Measurements from ENCODE around the gene SMARCC1. TPM values are rescaled to one million over a fixed set of nuclear protein-coding genes. Genes with fewer than 3 reads are reported as not detected.
"Not testable (repeated sequence)": the region's sequence is repeated elsewhere in the genome, so short reads cannot be mapped to it uniquely, and the experiment has no call there.

The SMARCC1 gene
- total RNA-seq (2012; rRNA removed), result 33.9 and 35.5 TPM in 2 replicates

GRCh38 chr3:47781685-47782445 lies at the start of gene SMARCC1:
Gene SMARCC1, minus strand, starts transcription at chr3:47781893. Its CDS starts 96 bp downstream, at chr3:47781797.
- H3K4me1 ChIP-seq (ENCODE audit: control insufficient read depth, insufficient read depth, low read length), result peaks cover 13% of the 10 kb centered on the region
- H3K9me3 ChIP-seq (replicated peaks; ENCODE audit: low read length), result no peaks in the 10 kb centered on the region
- H3K27me3 ChIP-seq (ENCODE audit: control insufficient read depth, insufficient read depth, low read length), result no peaks in the 10 kb centered on the region
- peak within 1 kb of the TSS; percentile 92 for H3K4me2 ChIP-seq (ENCODE audit: low read length)
- peak within 1 kb of the TSS; percentile 78 for H3K4me3 ChIP-seq (ENCODE audit: low read length)
- no peaks in the 10 kb centered on the region for H3K36me3 ChIP-seq (ENCODE audit: insufficient read depth, low read length)
- peak within 1 kb of the TSS; percentile 95 for H3K9ac ChIP-seq (ENCODE audit: low read depth, low read length)

- not testable (repeated sequence) for H3K4me1 ChIP-seq (ENCODE audit: control insufficient read depth, insufficient read depth, low read length); H3K9ac ChIP-seq (ENCODE audit: low read depth, low read length); H3K27me3 ChIP-seq (ENCODE audit: control insufficient read depth, insufficient read depth, low read length); H3K4me3 ChIP-seq (ENCODE audit: low read length); H3K9me3 ChIP-seq (replicated peaks; ENCODE audit: low read length); H3K4me2 ChIP-seq (ENCODE audit: low read length)
- peaks cover 48% of the 10 kb centered on the region for H3K36me3 ChIP-seq (ENCODE audit: insufficient read depth, low read length)
Measured at GRCh38 chr3:47829482-47829881, 47.8 kb upstream of the SMARCC1 start.

GRCh38 chr3:47825590-47825989 lies 43.9 kb upstream of the SMARCC1 start:
- Histone ChIP-seq H3K4me2 (ENCODE audit: low read length) (peak overlapping the region; percentile 94), H3K4me3 (ENCODE audit: low read length) (peak overlapping the region; percentile 83), H3K27me3 (ENCODE audit: control insufficient read depth, insufficient read depth, low read length) (no peaks in the 10 kb centered on the region), H3K9ac (ENCODE audit: low read depth, low read length) (peak overlapping the region; percentile 98), H3K36me3 (ENCODE audit: insufficient read depth, low read length) (peaks cover 28% of the 10 kb centered on the region), H3K4me1 (ENCODE audit: control insufficient read depth, insufficient read depth, low read length) (peaks cover 13% of the 10 kb centered on the region), H3K9me3 (replicated peaks; ENCODE audit: low read length) (no peaks in the 10 kb centered on the region)

GRCh38 chr3:47824541-47825473 lies 43.1 kb upstream of the SMARCC1 start:
- Histone ChIP-seq H3K9me3 (replicated peaks; ENCODE audit: low read length) (no peaks in the 10 kb centered on the region), H3K27me3 (ENCODE audit: control insufficient read depth, insufficient read depth, low read length) (no peaks in the 10 kb centered on the region), H3K36me3 (ENCODE audit: insufficient read depth, low read length) (peaks cover 29% of the 10 kb centered on the region), H3K9ac (ENCODE audit: low read depth, low read length) (peak overlapping the region; percentile 98), H3K4me2 (ENCODE audit: low read length) (peak overlapping the region; percentile 94), H3K4me1 (ENCODE audit: control insufficient read depth, insufficient read depth, low read length) (peaks cover 13% of the 10 kb centered on the region), H3K4me3 (ENCODE audit: low read length) (peak overlapping the region; percentile 83)

GRCh38 chr3:47817609-47818008 lies 35.9 kb upstream of the SMARCC1 start:
- no peak overlapping the region for H3K4me2 ChIP-seq (ENCODE audit: low read length)

GRCh38 chr3:47813551-47814177 lies 32.0 kb upstream of the SMARCC1 start:
- no peak overlapping the region for H3K4me3 ChIP-seq (ENCODE audit: low read length)
- no peak overlapping the region for H3K9ac ChIP-seq (ENCODE audit: low read depth, low read length)
- peaks cover 22% of the 10 kb centered on the region for H3K36me3 ChIP-seq (ENCODE audit: insufficient read depth, low read length)
- H3K4me2 ChIP-seq (ENCODE audit: low read length), result no peak overlapping the region
- no peaks in the 10 kb centered on the region for H3K9me3 ChIP-seq (replicated peaks; ENCODE audit: low read length)
- no peaks in the 10 kb centered on the region for H3K27me3 ChIP-seq (ENCODE audit: control insufficient read depth, insufficient read depth, low read length)
- no peaks in the 10 kb centered on the region for H3K4me1 ChIP-seq (ENCODE audit: control insufficient read depth, insufficient read depth, low read length)

More at GRCh38 chr3:47817609-47818008, 35.9 kb upstream of the SMARCC1 start:
- no peak overlapping the region for H3K4me3 ChIP-seq (ENCODE audit: low read length)
- no peaks in the 10 kb centered on the region for H3K9me3 ChIP-seq (replicated peaks; ENCODE audit: low read length)
- H3K36me3 ChIP-seq (ENCODE audit: insufficient read depth, low read length), result peaks cover 14% of the 10 kb centered on the region
- H3K9ac ChIP-seq (ENCODE audit: low read depth, low read length), result no peak overlapping the region
- no peaks in the 10 kb centered on the region for H3K4me1 ChIP-seq (ENCODE audit: control insufficient read depth, insufficient read depth, low read length)
- H3K27me3 ChIP-seq (ENCODE audit: control insufficient read depth, insufficient read depth, low read length), result no peaks in the 10 kb centered on the region

- no peak overlapping the region for H3K4me2 ChIP-seq (ENCODE audit: low read length)
- no peaks in the 10 kb centered on the region for H3K36me3 ChIP-seq (ENCODE audit: insufficient read depth, low read length)
- H3K4me3 ChIP-seq (ENCODE audit: low read length), result no peak overlapping the region
- no peak overlapping the region for H3K9ac ChIP-seq (ENCODE audit: low read depth, low read length)
- peaks cover 11% of the 10 kb centered on the region for H3K4me1 ChIP-seq (ENCODE audit: control insufficient read depth, insufficient read depth, low read length)
- no peaks in the 10 kb centered on the region for H3K9me3 ChIP-seq (replicated peaks; ENCODE audit: low read length)
- H3K27me3 ChIP-seq (ENCODE audit: control insufficient read depth, insufficient read depth, low read length), result no peaks in the 10 kb centered on the region
Measured at GRCh38 chr3:47804577-47804976, 22.9 kb upstream of the SMARCC1 start.

- Histone ChIP-seq H3K9ac (ENCODE audit: low read depth, low read length) (peak overlapping the region; percentile 86), H3K4me1 (ENCODE audit: control insufficient read depth, insufficient read depth, low read length) (peaks cover 11% of the 10 kb centered on the region), H3K4me3 (ENCODE audit: low read length) (peak overlapping the region; percentile 77), H3K36me3 (ENCODE audit: insufficient read depth, low read length) (no peaks in the 10 kb centered on the region), H3K9me3 (replicated peaks; ENCODE audit: low read length) (no peaks in the 10 kb centered on the region), H3K27me3 (ENCODE audit: control insufficient read depth, insufficient read depth, low read length) (no peaks in the 10 kb centered on the region), H3K4me2 (ENCODE audit: low read length) (peak overlapping the region; percentile 86)
Measured at GRCh38 chr3:47803480-47804025, 21.9 kb upstream of the SMARCC1 start.

GRCh38 chr3:47802734-47803479 lies 21.2 kb upstream of the SMARCC1 start, which contains the start of gene DHX30:
Gene DHX30, plus strand, starts transcription at chr3:47803138. Its CDS starts 7,546 bp downstream, at chr3:47810684.
- H3K9me3 ChIP-seq (replicated peaks; ENCODE audit: low read length), result no peaks in the 10 kb centered on the region
- H3K9ac ChIP-seq (ENCODE audit: low read depth, low read length), result peak within 1 kb of the TSS; percentile 86
- H3K27me3 ChIP-seq (ENCODE audit: control insufficient read depth, insufficient read depth, low read length), result no peaks in the 10 kb centered on the region
- peak within 1 kb of the TSS; percentile 86 for H3K4me2 ChIP-seq (ENCODE audit: low read length)
- peaks cover 11% of the 10 kb centered on the region for H3K4me1 ChIP-seq (ENCODE audit: control insufficient read depth, insufficient read depth, low read length)
- peak within 1 kb of the TSS; percentile 77 for H3K4me3 ChIP-seq (ENCODE audit: low read length)
- no peaks in the 10 kb centered on the region for H3K36me3 ChIP-seq (ENCODE audit: insufficient read depth, low read length)

GRCh38 chr3:47799733-47800132 lies 18.0 kb upstream of the SMARCC1 start:
- Histone ChIP-seq H3K4me2 (ENCODE audit: low read length) (no peak overlapping the region), H3K9me3 (replicated peaks; ENCODE audit: low read length) (no peaks in the 10 kb centered on the region), H3K4me3 (ENCODE audit: low read length) (no peak overlapping the region), H3K27me3 (ENCODE audit: control insufficient read depth, insufficient read depth, low read length) (no peaks in the 10 kb centered on the region), H3K36me3 (ENCODE audit: insufficient read depth, low read length) (no peaks in the 10 kb centered on the region), H3K4me1 (ENCODE audit: control insufficient read depth, insufficient read depth, low read length) (peaks cover 11% of the 10 kb centered on the region), H3K9ac (ENCODE audit: low read depth, low read length) (no peak overlapping the region)

Data from skeletal muscle satellite cell (primary cell).